A549 (cell line): ENCODE data around the gene CMBL.

ENCODE experiments used
- NFE2L2 ChIP-seq: fragments of 150-350 bp; conservative IDR thresholded peaks from 2 replicates; pipeline ENCODE4 v1.6.1; 2014; ENCODE audit warnings: low read length
- POLR2A ChIP-seq: IDR thresholded peaks from 2 replicates; pipeline ENCODE4 v1.6.1; 2012; ENCODE audit warnings: mild to moderate bottlenecking, low read length
- RAD21 ChIP-seq, 2 experiments: fragments of >200 bp in 1 of 2; sonication (Bioruptor Twin) in 1 of 2; formaldehyde crosslinking in 1 of 2; IDR thresholded peaks in 1 of 2; conservative IDR thresholded peaks in 1 of 2; 2 replicates in 1 of 2; 3 replicates in 1 of 2; pipeline ENCODE4 v1.6.1; 2012 to 2018; ENCODE audit warnings: inconsistent platforms in 1 of 2
- RFX5 ChIP-seq: fragments of 450-650 bp; IDR thresholded peaks from 2 replicates; pipeline ENCODE4 v1.7.1; 2014; ENCODE audit warnings: antibody characterized with exemption, mild to moderate bottlenecking, moderate library complexity
- TF ChIP-seq, protein P1 (sequence below): fragments of >200 bp; sonication (Bioruptor Twin); formaldehyde crosslinking; IDR thresholded peaks from 3 replicates; pipeline ENCODE4 v1.5.1; 2016
- TF ChIP-seq, protein P2 (sequence below): IDR thresholded peaks from 2 replicates; pipeline ENCODE4 v1.6.1; 2012

GRCh38 chr5:10334831-10335230, 27.1 kb upstream of the CMBL start:
- TF ChIP-seq POLR2A: no peak
- TF ChIP-seq, protein P1, sequence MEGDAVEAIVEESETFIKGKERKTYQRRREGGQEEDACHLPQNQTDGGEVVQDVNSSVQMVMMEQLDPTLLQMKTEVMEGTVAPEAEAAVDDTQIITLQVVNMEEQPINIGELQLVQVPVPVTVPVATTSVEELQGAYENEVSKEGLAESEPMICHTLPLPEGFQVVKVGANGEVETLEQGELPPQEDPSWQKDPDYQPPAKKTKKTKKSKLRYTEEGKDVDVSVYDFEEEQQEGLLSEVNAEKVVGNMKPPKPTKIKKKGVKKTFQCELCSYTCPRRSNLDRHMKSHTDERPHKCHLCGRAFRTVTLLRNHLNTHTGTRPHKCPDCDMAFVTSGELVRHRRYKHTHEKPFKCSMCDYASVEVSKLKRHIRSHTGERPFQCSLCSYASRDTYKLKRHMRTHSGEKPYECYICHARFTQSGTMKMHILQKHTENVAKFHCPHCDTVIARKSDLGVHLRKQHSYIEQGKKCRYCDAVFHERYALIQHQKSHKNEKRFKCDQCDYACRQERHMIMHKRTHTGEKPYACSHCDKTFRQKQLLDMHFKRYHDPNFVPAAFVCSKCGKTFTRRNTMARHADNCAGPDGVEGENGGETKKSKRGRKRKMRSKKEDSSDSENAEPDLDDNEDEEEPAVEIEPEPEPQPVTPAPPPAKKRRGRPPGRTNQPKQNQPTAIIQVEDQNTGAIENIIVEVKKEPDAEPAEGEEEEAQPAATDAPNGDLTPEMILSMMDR: no peak
- no peak for TF ChIP-seq RFX5
- TF ChIP-seq, protein P2, sequence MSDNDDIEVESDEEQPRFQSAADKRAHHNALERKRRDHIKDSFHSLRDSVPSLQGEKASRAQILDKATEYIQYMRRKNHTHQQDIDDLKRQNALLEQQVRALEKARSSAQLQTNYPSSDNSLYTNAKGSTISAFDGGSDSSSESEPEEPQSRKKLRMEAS: no peak
- no peak for TF ChIP-seq NFE2L2
- no peak for TF ChIP-seq RAD21 (conservative IDR thresholded peaks at IDR 0.05 in 1 of 2, IDR thresholded peaks at IDR 0.05 in 1 of 2)
